Measurements from ENCODE around the gene TEDC2. TPM values are rescaled to one million over a fixed set of nuclear protein-coding genes. Genes with fewer than 3 reads are reported as not detected.
A peak's percentile ranks its signal among the peaks of the same experiment; 100 is the strongest.

Gene TEDC2
- total and polyA plus RNA-seq, 2 of the 8 experiments (the other 6 are each of a cell fraction or from before 2014, with no cell fraction given) = 54.6 to 55.6 TPM

- WGBS, 2 experiments (ENCODE audit: extremely low coverage in 1 of 2, insufficient coverage in 1 of 2, insufficient read length in 1 of 2, insufficient replicate concordance in 2 of 2, low coverage in 1 of 2, low lambda C conversion rate in 2 of 2, missing lambda C conversion rate in 1 of 2) = 97% methylated on average over 11 of the region's 29 CpGs; no CpG with 5 or more reads in 1 of the 2 experiments
- H3K56ac ChIP-seq (replicated peaks; ENCODE audit: insufficient read length, low read depth, low read length) = no peak overlapping the region
- TF ChIP-seq JUND (IDR thresholded peaks at IDR 0.05; ENCODE audit: low read length) = no peak
- TF ChIP-seq SIRT6 (IDR thresholded peaks at IDR 0.05; ENCODE audit: low read length) = no peak
- TF ChIP-seq FOSL1 (IDR thresholded peaks at IDR 0.05; ENCODE audit: insufficient read depth, low read depth, low read length) = no peak
- no peak for TF ChIP-seq CTBP2 (IDR thresholded peaks at IDR 0.05; ENCODE audit: borderline replicate concordance, insufficient read depth, insufficient read length, low read length)
- no peak for TF ChIP-seq BRCA1 (IDR thresholded peaks at IDR 0.05; ENCODE audit: low read depth, low read length)
- TF ChIP-seq CHD1 (IDR thresholded peaks at IDR 0.05; ENCODE audit: low read depth, low read length) = no peak
- TF ChIP-seq EZH2 (IDR thresholded peaks at IDR 0.05; ENCODE audit: low read depth, low read length, severe bottlenecking) = no peak
- no peak for TF ChIP-seq RXRA (IDR thresholded peaks at IDR 0.05; ENCODE audit: insufficient read depth, low read depth, low read length)
- no peak for TF ChIP-seq EGR1 (IDR thresholded peaks at IDR 0.05; ENCODE audit: borderline replicate concordance, low read depth, low read length)
- TF ChIP-seq ASH2L (IDR thresholded peaks at IDR 0.05; ENCODE audit: low read length) = no peak
- no peak for TF ChIP-seq EP300 (IDR thresholded peaks at IDR 0.05; ENCODE audit: borderline replicate concordance in 1 of 2, low read depth in 2 of 2, low read length in 2 of 2)
- TF ChIP-seq SIN3A (conservative IDR thresholded peaks at IDR 0.05 in 1 of 2, IDR thresholded peaks at IDR 0.05 in 1 of 2; ENCODE audit: low read depth in 1 of 2, low read length in 2 of 2) = no peak
- TF ChIP-seq CEBPB (IDR thresholded peaks at IDR 0.05; ENCODE audit: low read depth, low read length) = no peak
- no peak for TF ChIP-seq SP1 (IDR thresholded peaks at IDR 0.05; ENCODE audit: low read depth, low read length)
These were observed 40.1 kb downstream of the TEDC2 start for GRCh38 chr16:2499890-2500429.

More at GRCh38 chr16:2499890-2500429, 40.1 kb downstream of the TEDC2 start:
- DNase-seq (ENCODE audit: low read depth in 1 of 2, low spot score in 2 of 2) = no peak
- Histone ChIP-seq H3K4me1 (replicated peaks in 1 of 4; ENCODE audit: control insufficient read depth in 3 of 4, insufficient read depth in 4 of 4, low read length in 3 of 4) (peaks cover 0 to 16% (median 9%) of the 10 kb centered on the region in 4 experiments; a peak in 6 of 7 replicates), H3K79me2 (ENCODE audit: control insufficient read depth in 1 of 2, insufficient read depth in 2 of 2, low read length in 2 of 2) (no peaks in the 10 kb centered on the region), H3K27me3 (replicated peaks in 1 of 4; ENCODE audit: control insufficient read depth in 3 of 4, extremely low read depth in 1 of 4, insufficient read depth in 3 of 4, low read length in 3 of 4) (no peaks in the 10 kb centered on the region; a peak in 1 of 7 replicates), H3K18ac (ENCODE audit: extremely low read depth, low read length) (no peak overlapping the region), H2BK12ac (ENCODE audit: low read depth, low read length) (no peak overlapping the region), H3K4me2 (ENCODE audit: insufficient read depth in 1 of 2, low read depth in 2 of 2, low read length in 2 of 2) (no peak overlapping the region), H2AFZ (ENCODE audit: low read length) (no peak overlapping the region), H3K4me3 (ENCODE audit: extremely low read depth in 1 of 4, insufficient read depth in 2 of 4, low read depth in 3 of 4, low read length in 4 of 4) (no peak overlapping the region), H3K36me3 (ENCODE audit: control insufficient read depth in 2 of 4, insufficient read depth in 4 of 4, low read length in 3 of 4) (peaks cover 0 to 15% (median 4%) of the 10 kb centered on the region in 4 experiments; a peak in 4 of 8 replicates), H3K79me1 (ENCODE audit: low read depth, low read length) (no peaks in the 10 kb centered on the region; the same call in 1 of the 2 replicates), H3K27ac (ENCODE audit: low read depth, low read length) (no peak overlapping the region), H2BK15ac (ENCODE audit: low read length) (no peak overlapping the region), H2BK5ac (ENCODE audit: low read depth, low read length) (no peak overlapping the region), H2BK120ac (replicated peaks; ENCODE audit: low read depth, low read length) (no peak overlapping the region), H3K23ac (ENCODE audit: insufficient read length) (no peak overlapping the region), H2AK5ac (ENCODE audit: low read depth, low read length) (no peak overlapping the region), H4K8ac (ENCODE audit: extremely low read depth, insufficient read depth, low read length) (peak overlapping the region; percentile 46; the same call in 1 of the 2 replicates), H4K91ac (replicated peaks; ENCODE audit: insufficient read length, low read length) (no peak overlapping the region), H3K9me3 (ENCODE audit: insufficient read depth in 2 of 2, low read depth in 1 of 2, low read length in 1 of 2) (no peaks in the 10 kb centered on the region), H2BK20ac (ENCODE audit: low read length) (no peak overlapping the region), H3K4ac (replicated peaks; ENCODE audit: insufficient read length, low read depth, low read length) (no peak overlapping the region), H4K5ac (ENCODE audit: insufficient read length, low read depth, low read length) (no peak overlapping the region), H3K9ac (replicated peaks in 1 of 4; ENCODE audit: extremely low read depth in 1 of 4, low read depth in 3 of 4, low read length in 3 of 4) (no peak overlapping the region), H3K23me2 (ENCODE audit: low read depth, low read length) (no peaks in the 10 kb centered on the region), H3K14ac (ENCODE audit: insufficient read length) (no peak overlapping the region), H4K20me1 (replicated peaks in 1 of 2; ENCODE audit: control insufficient read depth in 1 of 2, insufficient read depth in 2 of 2, low read length in 2 of 2) (peaks cover 2 to 4% of the 10 kb centered on the region in 2 experiments)
- CTCF ChIA-PET (ENCODE audit: partially characterized antibody) = interaction anchor here (0.6 to 3.3 kb wide), 17 partner anchors 8 to 459 kb away, joined by 3 to 32 read pairs (median 5); partner anchors contain the start of gene TEDC2
- POLR2A ChIA-PET (ENCODE audit: partially characterized antibody) = interaction anchor here (1.0 to 1.8 kb wide), 4 partner anchors 14 to 345 kb away, joined by 4 to 10 read pairs (median 4); partner anchors contain the start of gene ATP6V0C
- no peak for FAIRE-seq
